COLO668 (cell line): ENCODE data around the gene RNMT.
A peak's percentile ranks its signal among the peaks of the same experiment; 100 is the strongest.

Experiments
- DNase-seq: peaks from one replicate; lab custom pipeline; 2025; ENCODE audit not compliant: unreplicated experiment; lab: John Stamatoyannopoulos, UW

The RNMT gene

GRCh38 chr18:13809531-13810255 is 83.2 kb downstream of the RNMT start:
- DNase-seq = no peak

GRCh38 chr18:13810950-13811485 is 84.5 kb downstream of the RNMT start:
- no peak for DNase-seq

- DNase-seq = no peak
Measured at GRCh38 chr18:13811993-13812392, 85.5 kb downstream of the RNMT start.

GRCh38 chr18:13813271-13813849 is 86.9 kb downstream of the RNMT start:
- peak; percentile 61 for DNase-seq
